ENCODE results near the gene ARHGAP1. TPM values are rescaled to one million over a fixed set of nuclear protein-coding genes. Genes with fewer than 3 reads are reported as not detected.

ARHGAP1 gene
- polyA plus RNA-seq, 3 donors: 31.6 to 59.3 (median 44.1) TPM

DNA sequence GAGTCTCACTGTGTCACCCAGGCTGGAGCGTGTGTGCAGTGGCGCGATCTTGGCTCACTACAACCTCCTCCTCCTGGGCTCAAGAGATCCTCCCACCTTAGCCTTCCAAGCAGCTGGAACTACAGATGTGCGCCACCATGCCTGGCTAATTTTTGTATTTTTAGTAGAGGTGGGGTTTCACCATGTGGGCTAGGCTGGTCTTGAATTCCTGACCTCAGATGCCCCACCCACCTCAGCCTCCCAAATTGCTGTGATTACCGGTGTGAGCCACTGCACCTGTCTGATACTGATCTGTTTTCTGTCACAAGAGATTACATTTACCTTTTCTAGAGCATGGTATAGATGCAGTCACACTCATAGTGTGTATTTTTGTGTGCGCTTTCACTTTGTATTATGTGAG, 71.5 kb downstream of the ARHGAP1 start:
- Mint-ChIP-seq H3K27ac (peak overlapping the region in 2 of 7 donors; percentile 57 to 70), H3K9me3 (peaks cover 0 to 1% (median 0%) of the 10 kb centered on the region in 7 donors), H3K27me3 (ENCODE audit: low read depth in 3 of 3) (no peaks in the 10 kb centered on the region), H3K4me1 (no peaks in the 10 kb centered on the region), H3K4me3 (no peak overlapping the region), H3K36me3 (peaks cover 58 to 83% of the 10 kb centered on the region in 2 donors)
- peaks cover 50% of the 10 kb centered on the region for H3K79me2 ChIP-seq (ENCODE audit: insufficient read depth, low read length)
- no peak overlapping the region for H3K27ac ChIP-seq (ENCODE audit: low read depth in 1 of 2, low read length in 2 of 2)
- peaks cover 59% of the 10 kb centered on the region for H4K20me1 ChIP-seq (ENCODE audit: insufficient read depth, low read length)
- no peaks in the 10 kb centered on the region for H3K4me1 ChIP-seq (ENCODE audit: control insufficient read depth in 1 of 2, insufficient read depth in 2 of 2, low read length in 2 of 2)
- no peak overlapping the region for H3K4me3 ChIP-seq (replicated peaks in 1 of 3; ENCODE audit: low read depth in 2 of 3, low read length in 3 of 3)
- no peak for DNase-seq
- intact Hi-C loops (cut with micrococcal nuclease): no loop called here
- H3K27me3 ChIP-seq (ENCODE audit: control insufficient read depth in 2 of 2, insufficient read depth in 2 of 2, low read length in 2 of 2): no peaks in the 10 kb centered on the region
- peaks cover 74 to 89% of the 10 kb centered on the region in 2 donors for H3K36me3 ChIP-seq (replicated peaks in 1 of 2; ENCODE audit: control insufficient read depth in 1 of 2, insufficient read depth in 2 of 2, low read length in 2 of 2)
- H2AFZ ChIP-seq (ENCODE audit: insufficient read depth, low read depth, low read length, poor library complexity, severe bottlenecking): no peak overlapping the region
- WGBS (ENCODE audit: insufficient coverage): 100% methylated on average over 1 of the region's 6 CpGs
- H3K4me2 ChIP-seq (replicated peaks; ENCODE audit: extremely low read depth, low read length, poor library complexity, severe bottlenecking): no peak overlapping the region
- no peaks in the 10 kb centered on the region for H3K9me3 ChIP-seq (replicated peaks in 1 of 2; ENCODE audit: control insufficient read depth in 1 of 2, insufficient read depth in 1 of 2, low read length in 2 of 2)
- TF ChIP-seq, protein P1, sequence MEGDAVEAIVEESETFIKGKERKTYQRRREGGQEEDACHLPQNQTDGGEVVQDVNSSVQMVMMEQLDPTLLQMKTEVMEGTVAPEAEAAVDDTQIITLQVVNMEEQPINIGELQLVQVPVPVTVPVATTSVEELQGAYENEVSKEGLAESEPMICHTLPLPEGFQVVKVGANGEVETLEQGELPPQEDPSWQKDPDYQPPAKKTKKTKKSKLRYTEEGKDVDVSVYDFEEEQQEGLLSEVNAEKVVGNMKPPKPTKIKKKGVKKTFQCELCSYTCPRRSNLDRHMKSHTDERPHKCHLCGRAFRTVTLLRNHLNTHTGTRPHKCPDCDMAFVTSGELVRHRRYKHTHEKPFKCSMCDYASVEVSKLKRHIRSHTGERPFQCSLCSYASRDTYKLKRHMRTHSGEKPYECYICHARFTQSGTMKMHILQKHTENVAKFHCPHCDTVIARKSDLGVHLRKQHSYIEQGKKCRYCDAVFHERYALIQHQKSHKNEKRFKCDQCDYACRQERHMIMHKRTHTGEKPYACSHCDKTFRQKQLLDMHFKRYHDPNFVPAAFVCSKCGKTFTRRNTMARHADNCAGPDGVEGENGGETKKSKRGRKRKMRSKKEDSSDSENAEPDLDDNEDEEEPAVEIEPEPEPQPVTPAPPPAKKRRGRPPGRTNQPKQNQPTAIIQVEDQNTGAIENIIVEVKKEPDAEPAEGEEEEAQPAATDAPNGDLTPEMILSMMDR (IDR thresholded peaks at IDR 0.05): no peak
- no peak overlapping the region for H3K9ac ChIP-seq (ENCODE audit: insufficient read depth, low read length, poor library complexity, severe bottlenecking)

Other genes with a start within 250 kb of the ARHGAP1 start
- gene AMBRA1, start 106.6 kb downstream of the ARHGAP1 start, polyA plus RNA-seq: 1 to 10 TPM; 2.1 to 6.1 (median 3.8) TPM
- gene HARBI1, start 83.4 kb downstream of the ARHGAP1 start, polyA plus RNA-seq: 1 to 10 TPM; 2.1 to 4.4 (median 2.1) TPM
- 10 to 100 TPM; 33.7 to 55.5 (median 51.2) TPM for gene ATG13, start 83.1 kb downstream of the ARHGAP1 start, polyA plus RNA-seq
- gene ZNF408, start 412 bp upstream of the ARHGAP1 start, polyA plus RNA-seq: 1 to 10 TPM; 4.1 to 4.5 (median 4.2) TPM
- gene F2, start 18.6 kb upstream of the ARHGAP1 start, polyA plus RNA-seq: not detected
- gene CKAP5, start 145.7 kb upstream of the ARHGAP1 start, polyA plus RNA-seq: 10 to 100 TPM in 1 of 3 donors, 1 to 10 TPM in 2; 6.4 to 10.2 (median 7.9) TPM
- not detected for gene LRP4, start 217.9 kb upstream of the ARHGAP1 start, polyA plus RNA-seq
- 1 to 10 TPM; 4.5 to 6.5 (median 5.9) TPM for gene CSTPP1, start 236.1 kb upstream of the ARHGAP1 start, polyA plus RNA-seq